ENCODE results near the gene FOXP1. TPM values are rescaled to one million over a fixed set of nuclear protein-coding genes. Genes with fewer than 3 reads are reported as not detected.

Gene FOXP1
- total and polyA plus RNA-seq, 2 donors (not counting 1 experiment from before 2014, with no cell fraction given), result 91.1 to 508 TPM

GRCh38 chr3:71597286-71597685, 13.8 kb upstream of the FOXP1 start:
- DNase-seq (no peak), ATAC-seq (ENCODE audit: low read depth) (no peak)
- H3K27ac ChIP-seq (ENCODE audit: low read length in 2 of 2), result no peak overlapping the region
- no peaks in the 10 kb centered on the region for H3K9me3 Mint-ChIP-seq (ENCODE audit: insufficient read depth)
- no peak overlapping the region for H3K27ac Mint-ChIP-seq
- ChIA-PET CTCF (interaction anchor here (0.7 kb wide), 1 partner anchor 10 kb away, joined by 3 read pairs; no protein-coding TSS in a partner anchor), POLR2A (no interaction called here)
- TF ChIP-seq CTCF (IDR thresholded peaks at IDR 0.05) (no peak), EZH2 (IDR thresholded peaks at IDR 0.05; ENCODE audit: borderline replicate concordance, insufficient read depth, low read depth, low read length, poor library complexity, severe bottlenecking) (no peak)
- peaks cover 0 to 10% (median 0%) of the 10 kb centered on the region in 4 experiments for H3K27me3 ChIP-seq (replicated peaks in 1 of 4; ENCODE audit: control extremely low read depth in 1 of 4, control insufficient read depth in 3 of 4, insufficient read depth in 4 of 4, low read length in 3 of 4)
- no peaks in the 10 kb centered on the region for H4K20me1 ChIP-seq (ENCODE audit: control insufficient read depth, insufficient read depth, low read length, poor library complexity, severe bottlenecking)
- H3K4me2 ChIP-seq (replicated peaks; ENCODE audit: low read depth, low read length, poor library complexity, severe bottlenecking), result no peak overlapping the region
- no peak overlapping the region for H3K4me3 Mint-ChIP-seq
- H3K27me3 Mint-ChIP-seq, result peaks cover 34% of the 10 kb centered on the region
- no peaks in the 10 kb centered on the region for H3K4me1 ChIP-seq (ENCODE audit: control insufficient read depth in 2 of 2, insufficient read depth in 2 of 2, low read length in 2 of 2)
- intact Hi-C loops (cut with micrococcal nuclease), result no loop called here
- no peak overlapping the region for H3K9ac ChIP-seq (ENCODE audit: low read length)
- no peak overlapping the region for H2AFZ ChIP-seq (ENCODE audit: insufficient read depth, low read depth, low read length, poor library complexity, severe bottlenecking)
- H3K9me3 ChIP-seq (ENCODE audit: control extremely low read depth in 1 of 3, control insufficient read depth in 2 of 3, insufficient read depth in 1 of 3, low read length in 2 of 3), result no peaks in the 10 kb centered on the region
- WGBS (ENCODE audit: insufficient coverage), result no CpG with 5 or more reads among the region's 1 CpG
- H3K36me3 ChIP-seq (replicated peaks in 1 of 2; ENCODE audit: control extremely low read depth in 1 of 2, control insufficient read depth in 1 of 2, extremely low read depth in 1 of 2, insufficient read depth in 2 of 2, low read length in 1 of 2), result no peaks in the 10 kb centered on the region
- H3K79me2 ChIP-seq (ENCODE audit: control insufficient read depth, insufficient read depth, low read length), result no peaks in the 10 kb centered on the region
- H3K4me1 Mint-ChIP-seq, result no peaks in the 10 kb centered on the region
- H3K4me3 ChIP-seq (ENCODE audit: control extremely low read depth in 1 of 5, extremely low read depth in 1 of 5, insufficient read depth in 1 of 5, low read depth in 2 of 5, low read length in 4 of 5), result no peak overlapping the region

GRCh38 chr3:71593106-71593505, 9.6 kb upstream of the FOXP1 start:
- 92% methylated on average over 3 of the region's 3 CpGs for WGBS (ENCODE audit: insufficient coverage)

More at GRCh38 chr3:71593106-71593505, 9.6 kb upstream of the FOXP1 start:
- ChIA-PET CTCF (no interaction called here), POLR2A (no interaction called here)
- Mint-ChIP-seq H3K9me3 (ENCODE audit: insufficient read depth) (no peaks in the 10 kb centered on the region), H3K27ac (no peak overlapping the region), H3K4me3 (no peak overlapping the region), H3K27me3 (peaks cover 14% of the 10 kb centered on the region), H3K4me1 (no peaks in the 10 kb centered on the region)
- Histone ChIP-seq H4K20me1 (ENCODE audit: control insufficient read depth, insufficient read depth, low read length, poor library complexity, severe bottlenecking) (no peaks in the 10 kb centered on the region), H3K4me3 (ENCODE audit: control extremely low read depth in 1 of 5, extremely low read depth in 1 of 5, insufficient read depth in 1 of 5, low read depth in 2 of 5, low read length in 4 of 5) (no peak overlapping the region), H3K4me2 (replicated peaks; ENCODE audit: low read depth, low read length, poor library complexity, severe bottlenecking) (no peak overlapping the region), H3K9me3 (ENCODE audit: control extremely low read depth in 1 of 3, control insufficient read depth in 2 of 3, insufficient read depth in 1 of 3, low read length in 2 of 3) (no peaks in the 10 kb centered on the region), H3K4me1 (ENCODE audit: control insufficient read depth in 2 of 2, insufficient read depth in 2 of 2, low read length in 2 of 2) (no peaks in the 10 kb centered on the region), H3K27me3 (replicated peaks in 1 of 4; ENCODE audit: control extremely low read depth in 1 of 4, control insufficient read depth in 3 of 4, insufficient read depth in 4 of 4, low read length in 3 of 4) (no peaks in the 10 kb centered on the region), H3K9ac (ENCODE audit: low read length) (no peak overlapping the region), H3K36me3 (replicated peaks in 1 of 2; ENCODE audit: control extremely low read depth in 1 of 2, control insufficient read depth in 1 of 2, extremely low read depth in 1 of 2, insufficient read depth in 2 of 2, low read length in 1 of 2) (no peaks in the 10 kb centered on the region), H3K27ac (ENCODE audit: low read length in 2 of 2) (no peak overlapping the region), H2AFZ (ENCODE audit: insufficient read depth, low read depth, low read length, poor library complexity, severe bottlenecking) (no peak overlapping the region), H3K79me2 (ENCODE audit: control insufficient read depth, insufficient read depth, low read length) (no peaks in the 10 kb centered on the region)
- no peak for ATAC-seq (ENCODE audit: low read depth)
- TF ChIP-seq CTCF (IDR thresholded peaks at IDR 0.05) (no peak), EZH2 (IDR thresholded peaks at IDR 0.05; ENCODE audit: borderline replicate concordance, insufficient read depth, low read depth, low read length, poor library complexity, severe bottlenecking) (no peak)
- intact Hi-C loops (cut with micrococcal nuclease), result no loop called here
- no peak for DNase-seq

Data from B cell (primary cell).